Immature natural killer cell (primary cell): ENCODE measurements around the gene IDS. TPM values are rescaled to one million over a fixed set of nuclear protein-coding genes. Genes with fewer than 3 reads are reported as not detected.
A peak's percentile ranks its signal among the peaks of the same experiment; 100 is the strongest.
"Not testable (repeated sequence)": the region's sequence is repeated elsewhere in the genome, so short reads cannot be mapped to it uniquely, and the experiment has no call there.

ENCODE experiments used
- DNase-seq, 3 donors: peaks; one replicate each; pipeline ENCODE4 v3.0.0; 2022; ENCODE audit warnings: mixed read lengths in 1 of 3
- H3K27ac Mint-ChIP-seq, 6 donors: one replicate each; pipeline ENCODE4 v1.8.0; 2020; ENCODE audit warnings: mixed read lengths in 6 of 6, mild to moderate bottlenecking in 5 of 6, inconsistent platforms in 4 of 6, moderate library complexity in 3 of 6
- H3K27me3 Mint-ChIP-seq, 3 donors: one replicate each; pipeline ENCODE4 v1.8.0; 2020 to 2021; ENCODE audit warnings: low read depth in 3 of 3, mild to moderate bottlenecking in 3 of 3, mixed read lengths in 3 of 3, moderate library complexity in 3 of 3, inconsistent platforms in 1 of 3
- H3K36me3 Mint-ChIP-seq, 3 donors: one replicate each; pipeline ENCODE4 v1.8.0; 2020; ENCODE audit warnings: mixed read lengths in 3 of 3, inconsistent platforms in 2 of 3, mild to moderate bottlenecking in 2 of 3
- H3K4me1 Mint-ChIP-seq, 2 donors: one replicate each; pipeline ENCODE4 v1.8.0; 2020; ENCODE audit warnings: inconsistent platforms in 2 of 2, mild to moderate bottlenecking in 2 of 2, mixed read lengths in 2 of 2, moderate library complexity in 1 of 2
- H3K4me3 Mint-ChIP-seq, 5 donors: one replicate each; pipeline ENCODE4 v1.8.0; 2020; ENCODE audit warnings: mild to moderate bottlenecking in 5 of 5, mixed read lengths in 5 of 5, inconsistent platforms in 3 of 5, moderate library complexity in 3 of 5
- H3K9me3 Mint-ChIP-seq, 6 donors: one replicate each; pipeline ENCODE4 v1.8.0; 2020; ENCODE audit warnings: mild to moderate bottlenecking in 6 of 6, mixed read lengths in 6 of 6, inconsistent platforms in 4 of 6, moderate library complexity in 3 of 6
- polyA plus RNA-seq, 3 donors: library from polyadenylated mRNA; unstranded; fragments of 300-500 nt; fragmentation: Illumina TruSeq; gene quantifications; one replicate each; pipeline ENCODE4 v1.2.3, GENCODE V29; 2021

IDS gene
- polyA plus RNA-seq, 3 donors from 2014 or later, result 143 to 230 (median 163) TPM

GRCh38 chrX:149539283-149540130, 34.4 kb upstream of the IDS start:
- Mint-ChIP-seq H3K27ac (peak overlapping the region; percentile 70 to 97 (median 95)), H3K9me3 (no peaks in the 10 kb centered on the region)

GRCh38 chrX:149537474-149537873, 32.4 kb upstream of the IDS start:
- H3K9me3 Mint-ChIP-seq, H3K36me3 Mint-ChIP-seq, H3K27ac Mint-ChIP-seq, DNase-seq, H3K4me3 Mint-ChIP-seq: not testable (repeated sequence)
- Mint-ChIP-seq H3K27me3 (peaks cover 6 to 12% (median 9%) of the 10 kb centered on the region in 3 donors), H3K4me1 (peaks cover 16% of the 10 kb centered on the region in 2 donors)

More at GRCh38 chrX:149539283-149540130, 34.4 kb upstream of the IDS start:
- Mint-ChIP-seq H3K4me1 (peaks cover 16% of the 10 kb centered on the region in 2 donors), H3K4me3 (peak overlapping the region; percentile 78 to 91 (median 87)), H3K27me3 (peaks cover 8 to 12% (median 9%) of the 10 kb centered on the region in 3 donors), H3K36me3 (peaks cover 0 to 6% (median 0%) of the 10 kb centered on the region in 3 donors)
- peak; percentile 82 to 91 (median 90) for DNase-seq

GRCh38 chrX:149534926-149535602, 30.0 kb upstream of the IDS start:
- peaks cover 23 to 25% of the 10 kb centered on the region in 2 donors for H3K4me1 Mint-ChIP-seq
- not testable (repeated sequence) for DNase-seq, H3K4me3 Mint-ChIP-seq, H3K27me3 Mint-ChIP-seq, H3K36me3 Mint-ChIP-seq, H3K9me3 Mint-ChIP-seq
- peak overlapping the region in 3 of 6 donors; percentile 7 to 71 (median 60) for H3K27ac Mint-ChIP-seq

GRCh38 chrX:149533999-149534398, 28.9 kb upstream of the IDS start:
- peaks cover 19 to 22% of the 10 kb centered on the region in 2 donors for H3K4me1 Mint-ChIP-seq
- H3K4me3 Mint-ChIP-seq, H3K27me3 Mint-ChIP-seq, H3K36me3 Mint-ChIP-seq, H3K9me3 Mint-ChIP-seq, DNase-seq, H3K27ac Mint-ChIP-seq: not testable (repeated sequence)

- not testable (repeated sequence) for H3K36me3 Mint-ChIP-seq, H3K27ac Mint-ChIP-seq, H3K9me3 Mint-ChIP-seq, DNase-seq, H3K27me3 Mint-ChIP-seq, H3K4me3 Mint-ChIP-seq
- H3K4me1 Mint-ChIP-seq, result peaks cover 17 to 22% of the 10 kb centered on the region in 2 donors
Measured at GRCh38 chrX:149532868-149533267, 27.8 kb upstream of the IDS start.

- no peak for DNase-seq
- peaks cover 22 to 28% of the 10 kb centered on the region in 2 donors for H3K4me1 Mint-ChIP-seq
- H3K36me3 Mint-ChIP-seq, result peaks cover 0 to 6% (median 0%) of the 10 kb centered on the region in 3 donors
- peak overlapping the region in 4 of 6 donors; percentile 61 to 87 (median 70) for H3K27ac Mint-ChIP-seq
- no peak overlapping the region for H3K4me3 Mint-ChIP-seq
- H3K9me3 Mint-ChIP-seq, result no peaks in the 10 kb centered on the region
- H3K27me3 Mint-ChIP-seq, result peaks cover 0 to 2% (median 2%) of the 10 kb centered on the region in 3 donors
Measured at GRCh38 chrX:149531599-149531998, 26.5 kb upstream of the IDS start.

GRCh38 chrX:149528381-149528780, 23.3 kb upstream of the IDS start:
- peaks cover 0 to 2% (median 0%) of the 10 kb centered on the region in 3 donors for H3K27me3 Mint-ChIP-seq
- H3K4me1 Mint-ChIP-seq, result peaks cover 37 to 40% of the 10 kb centered on the region in 2 donors
- H3K4me3 Mint-ChIP-seq, result no peak overlapping the region
- no peak for DNase-seq
- no peaks in the 10 kb centered on the region for H3K36me3 Mint-ChIP-seq
- peak overlapping the region in 5 of 6 donors; percentile 7 to 79 (median 64) for H3K27ac Mint-ChIP-seq
- no peaks in the 10 kb centered on the region for H3K9me3 Mint-ChIP-seq

- Mint-ChIP-seq H3K27ac (peak overlapping the region; percentile 64 to 89 (median 82)), H3K9me3 (no peaks in the 10 kb centered on the region), H3K4me1 (peaks cover 40 to 44% of the 10 kb centered on the region in 2 donors), H3K36me3 (no peaks in the 10 kb centered on the region), H3K27me3 (peaks cover 0 to 2% (median 0%) of the 10 kb centered on the region in 3 donors), H3K4me3 (peak overlapping the region; percentile 5 to 69 (median 50))
- peak; percentile 36 to 53 (median 51) for DNase-seq
Measured at GRCh38 chrX:149527705-149528104, 22.6 kb upstream of the IDS start.

- DNase-seq, H3K9me3 Mint-ChIP-seq, H3K27me3 Mint-ChIP-seq, H3K36me3 Mint-ChIP-seq: not testable (repeated sequence)
- H3K4me3 Mint-ChIP-seq, result peak overlapping the region in 4 of 5 donors; percentile 66 to 76 (median 68)
- peaks cover 44 to 49% of the 10 kb centered on the region in 2 donors for H3K4me1 Mint-ChIP-seq
- peak overlapping the region; percentile 88 to 97 (median 94) for H3K27ac Mint-ChIP-seq
Measured at GRCh38 chrX:149526318-149527033, 21.4 kb upstream of the IDS start.

- not testable (repeated sequence) for H3K27me3 Mint-ChIP-seq, H3K9me3 Mint-ChIP-seq, H3K36me3 Mint-ChIP-seq
- peak; percentile 69 to 77 (median 75) for DNase-seq
- Mint-ChIP-seq H3K27ac (peak overlapping the region; percentile 88 to 97 (median 94)), H3K4me3 (peak overlapping the region; percentile 66 to 76 (median 68)), H3K4me1 (peaks cover 44 to 49% of the 10 kb centered on the region in 2 donors)
Measured at GRCh38 chrX:149525903-149526302, 20.8 kb upstream of the IDS start.

GRCh38 chrX:149525389-149525788, 20.3 kb upstream of the IDS start:
- not testable (repeated sequence) for H3K27me3 Mint-ChIP-seq, H3K9me3 Mint-ChIP-seq, H3K36me3 Mint-ChIP-seq
- peak; percentile 72 to 80 (median 79) for DNase-seq
- H3K27ac Mint-ChIP-seq, result peak overlapping the region; percentile 88 to 97 (median 94)
- H3K4me3 Mint-ChIP-seq, result peak overlapping the region in 4 of 5 donors; percentile 48 to 76 (median 66)
- peaks cover 46 to 50% of the 10 kb centered on the region in 2 donors for H3K4me1 Mint-ChIP-seq

GRCh38 chrX:149522916-149523315, 17.8 kb upstream of the IDS start:
- no peak overlapping the region for H3K4me3 Mint-ChIP-seq
- peaks cover 46 to 56% of the 10 kb centered on the region in 2 donors for H3K4me1 Mint-ChIP-seq
- H3K27ac Mint-ChIP-seq, result peak overlapping the region in 5 of 6 donors; percentile 33 to 85 (median 63)
- DNase-seq, result no peak
- H3K27me3 Mint-ChIP-seq, result peaks cover 2 to 4% (median 2%) of the 10 kb centered on the region in 3 donors
- H3K36me3 Mint-ChIP-seq, result no peaks in the 10 kb centered on the region
- no peaks in the 10 kb centered on the region for H3K9me3 Mint-ChIP-seq

- peak overlapping the region; percentile 85 to 95 (median 94) for H3K27ac Mint-ChIP-seq
- peaks cover 44 to 56% of the 10 kb centered on the region in 2 donors for H3K4me1 Mint-ChIP-seq
- no peaks in the 10 kb centered on the region for H3K9me3 Mint-ChIP-seq
- peak overlapping the region; percentile 34 to 73 (median 56) for H3K4me3 Mint-ChIP-seq
- DNase-seq, result no peak
- peaks cover 2 to 5% (median 2%) of the 10 kb centered on the region in 3 donors for H3K27me3 Mint-ChIP-seq
- H3K36me3 Mint-ChIP-seq, result peaks cover 0 to 3% (median 0%) of the 10 kb centered on the region in 3 donors
Measured at GRCh38 chrX:149521438-149521837, 16.3 kb upstream of the IDS start.
